Mucosa of descending colon (tissue), 3 donors: ENCODE data around the gene SPEG. TPM values are rescaled to one million over a fixed set of nuclear protein-coding genes. Genes with fewer than 3 reads are reported as not detected.

Experiments used
- ATAC-seq: fragments of 200-7000 bp; cut with Tn5 transposase; one replicate; pipeline ENCODE4 v1.9.1; 2020; ENCODE audit warnings: mild to moderate bottlenecking, moderate library complexity
- DNase-seq, 3 donors: peaks; one replicate each; pipeline ENCODE4 v3.0.0-alpha.2; 2020
- H3K36me3 ChIP-seq: fragments of 200-600 bp; one replicate; pipeline ENCODE4 v1.8.0; 2021; ENCODE audit warnings: low read depth, mild to moderate bottlenecking
- H3K4me1 ChIP-seq: fragments of 200-600 bp; one replicate; pipeline ENCODE4 v1.8.0; 2021; ENCODE audit warnings: low read depth, mild to moderate bottlenecking
- H3K4me3 ChIP-seq: fragments of 200-600 bp; one replicate; pipeline ENCODE4 v1.8.0; 2021; ENCODE audit warnings: mild to moderate bottlenecking
- H3K9me3 ChIP-seq: fragments of 200-600 bp; one replicate; pipeline ENCODE4 v1.8.0; 2021; ENCODE audit warnings: mild to moderate bottlenecking
- CTCF ChIP-seq: fragments of 200-600 bp; IDR thresholded peaks from one replicate; pipeline ENCODE4 v1.8.0; 2022; ENCODE audit warnings: antibody characterized with exemption, mild to moderate bottlenecking
- intact Hi-C, 2 donors: fragments of 100-400 bp; cut with DNase I in 1 of 2; cut with micrococcal nuclease in 1 of 2; formaldehyde crosslinking; loops; one replicate each; pipeline versions ENCODE4 v1.11.0 to v1.11.1; 2022; cut with DNase I, micrococcal nuclease
- total RNA-seq, 3 donors: library from RNA; stranded (reverse); fragmentation: NEBNext Ultra II Directional in 2 of 3; extraction: Animal tissue kit (Norgen Biotek cat#: 25700) in 2 of 3; gene quantifications; one replicate each; pipeline versions ENCODE4 v1.2.1 to v1.2.4, GENCODE V29; 2021 to 2023
- donor health status: DM: no; HTN: no; CAD: no; lungs with moderate emphysema.
- donor health status: DM: no; HTN: no; CAD: no.
- donor health status: DM: no; HTN: yes; CAD: no.

Gene SPEG
- total RNA-seq, 3 donors from 2014 or later: 7.9 to 242 (median 22.2) TPM

GRCh38 chr2:219434468-219434717 is 250 bp upstream of the SPEG start:
- Histone ChIP-seq H3K4me3 (no peak overlapping the region), H3K36me3 (no peaks in the 10 kb centered on the region), H3K9me3 (no peaks in the 10 kb centered on the region), H3K4me1 (no peaks in the 10 kb centered on the region)
- intact Hi-C loops: no loop called here
- DNase-seq (no peak), ATAC-seq (no peak)
- TF ChIP-seq CTCF: no peak

- Histone ChIP-seq H3K36me3 (no peaks in the 10 kb centered on the region), H3K9me3 (no peaks in the 10 kb centered on the region), H3K4me1 (no peaks in the 10 kb centered on the region), H3K4me3 (no peak overlapping the region)
- TF ChIP-seq CTCF: no peak
- ATAC-seq (no peak), DNase-seq (no peak)
- intact Hi-C loops: no loop called here
Observed at GRCh38 chr2:219435701-219436100, 1.1 kb downstream of the SPEG start.

GRCh38 chr2:219436491-219436890 is 1.8 kb downstream of the SPEG start:
- ATAC-seq: no peak
- no peak for TF ChIP-seq CTCF
- H3K4me1 ChIP-seq: peaks cover under 1% of the 10 kb centered on the region

GRCh38 chr2:219437141-219437540 is 2.5 kb downstream of the SPEG start:
- no peak for TF ChIP-seq CTCF
- Histone ChIP-seq H3K9me3 (no peaks in the 10 kb centered on the region), H3K4me3 (no peak overlapping the region), H3K4me1 (peaks cover 5% of the 10 kb centered on the region), H3K36me3 (no peaks in the 10 kb centered on the region)
- intact Hi-C loops: no loop called here
- ATAC-seq: no peak
- no peak for DNase-seq

More at GRCh38 chr2:219436491-219436890, 1.8 kb downstream of the SPEG start:
- Histone ChIP-seq H3K9me3 (no peaks in the 10 kb centered on the region), H3K36me3 (no peaks in the 10 kb centered on the region), H3K4me3 (no peak overlapping the region)
- DNase-seq: no peak
- intact Hi-C loops: no loop called here

GRCh38 chr2:219437690-219438206 is 3.1 kb downstream of the SPEG start:
- no peak for TF ChIP-seq CTCF
- no peak overlapping the region for H3K4me3 ChIP-seq
- DNase-seq (no peak), ATAC-seq (no peak)
- intact Hi-C loops: no loop called here
- no peaks in the 10 kb centered on the region for H3K36me3 ChIP-seq
- no peaks in the 10 kb centered on the region for H3K9me3 ChIP-seq
- peaks cover 7% of the 10 kb centered on the region for H3K4me1 ChIP-seq

- Histone ChIP-seq H3K9me3 (no peaks in the 10 kb centered on the region), H3K4me3 (no peak overlapping the region), H3K4me1 (peaks cover 7% of the 10 kb centered on the region), H3K36me3 (no peaks in the 10 kb centered on the region)
- intact Hi-C loops: no loop called here
- DNase-seq (no peak), ATAC-seq (no peak)
- no peak for TF ChIP-seq CTCF
Observed at GRCh38 chr2:219438453-219438852, 3.8 kb downstream of the SPEG start.
